HG03175 (cell line): Measurements from ENCODE around the gene ZNF503.
A peak's percentile ranks its signal among the peaks of the same experiment; 100 is the strongest.
"Not testable (repeated sequence)": the region's sequence is repeated elsewhere in the genome, so short reads cannot be mapped to it uniquely, and the experiment has no call there.

Experiments
- ATAC-seq: cut with Tn5 transposase; IDR thresholded peaks from one replicate; pipeline ENCODE4 v1.9.1; 2021; ENCODE audit warnings: mild to moderate bottlenecking, moderate library complexity; ENCODE audit not compliant: unreplicated experiment

The ZNF503 gene

GRCh38 chr10:75395932-75396630 lies 5.5 kb downstream of the ZNF503 start:
- ATAC-seq = no peak

- ATAC-seq = no peak
Observed at GRCh38 chr10:75395066-75395931, 6.3 kb downstream of the ZNF503 start.

GRCh38 chr10:75394221-75394620 lies 7.3 kb downstream of the ZNF503 start:
- ATAC-seq = no peak

GRCh38 chr10:75392744-75393143 lies 8.8 kb downstream of the ZNF503 start:
- no peak for ATAC-seq

DNA sequence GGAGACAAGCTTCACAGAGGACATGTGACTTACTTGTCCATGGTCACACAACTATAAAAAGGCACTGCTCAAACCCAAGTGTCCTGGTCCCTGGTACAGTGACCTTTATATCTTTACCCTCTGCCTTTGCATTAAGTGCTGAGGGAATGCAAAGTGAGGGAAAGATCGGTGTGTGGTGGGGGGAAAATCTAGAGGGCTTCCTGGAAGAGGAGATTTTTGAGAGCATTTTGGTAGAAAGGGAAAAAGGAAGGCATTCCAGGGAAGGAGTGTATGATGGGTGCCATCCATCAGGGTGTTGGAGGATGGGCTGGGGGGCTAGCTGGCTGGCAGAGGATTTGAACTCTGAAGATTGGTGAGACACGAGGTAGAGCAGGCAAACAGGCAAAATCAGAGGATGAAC lies 9.3 kb downstream of the ZNF503 start:
- ATAC-seq = no peak

- ATAC-seq = no peak
Observed at GRCh38 chr10:75390178-75390577, 11.4 kb downstream of the ZNF503 start.

GRCh38 chr10:75388082-75388481 lies 13.5 kb downstream of the ZNF503 start:
- ATAC-seq = no peak

DNA sequence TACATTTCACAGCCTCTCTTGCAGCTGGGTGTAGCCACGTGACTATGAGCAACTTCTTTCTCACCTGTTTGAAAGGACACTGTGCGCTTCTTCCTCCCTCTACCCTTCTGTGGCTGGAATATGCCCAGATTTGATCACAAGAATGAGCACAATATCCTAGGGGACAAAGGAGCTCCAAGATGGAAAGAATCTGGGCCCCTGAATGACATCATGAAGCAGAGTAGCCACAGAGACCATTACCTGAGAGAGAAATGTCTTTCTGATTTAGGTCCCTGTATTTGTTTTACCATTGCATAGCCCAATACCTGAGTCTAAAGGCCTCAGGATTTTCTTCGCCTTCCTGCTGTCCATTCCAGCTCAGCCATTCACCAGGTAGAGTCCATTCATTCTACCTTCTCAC lies 15.4 kb downstream of the ZNF503 start:
- no peak for ATAC-seq

DNA sequence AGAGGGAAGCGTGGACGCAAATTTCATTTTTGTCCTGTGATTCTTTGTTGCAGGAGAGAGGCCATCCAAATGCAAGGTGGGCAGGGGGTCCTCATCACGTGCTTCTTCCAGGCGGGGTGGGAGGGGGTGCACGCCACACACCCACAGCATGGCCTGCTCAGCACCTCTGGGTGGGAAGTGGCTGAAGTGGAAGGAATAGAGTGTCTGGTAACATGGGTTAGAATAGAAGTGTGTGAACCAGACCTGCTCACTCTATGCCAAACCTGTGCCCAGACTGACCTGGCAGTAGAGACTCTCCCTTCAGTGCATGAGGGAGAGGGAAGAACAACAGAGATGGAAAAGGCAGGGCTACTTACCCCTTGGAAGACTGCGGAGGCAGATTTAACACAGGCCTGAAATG lies 21.7 kb downstream of the ZNF503 start:
- no peak for ATAC-seq

DNA sequence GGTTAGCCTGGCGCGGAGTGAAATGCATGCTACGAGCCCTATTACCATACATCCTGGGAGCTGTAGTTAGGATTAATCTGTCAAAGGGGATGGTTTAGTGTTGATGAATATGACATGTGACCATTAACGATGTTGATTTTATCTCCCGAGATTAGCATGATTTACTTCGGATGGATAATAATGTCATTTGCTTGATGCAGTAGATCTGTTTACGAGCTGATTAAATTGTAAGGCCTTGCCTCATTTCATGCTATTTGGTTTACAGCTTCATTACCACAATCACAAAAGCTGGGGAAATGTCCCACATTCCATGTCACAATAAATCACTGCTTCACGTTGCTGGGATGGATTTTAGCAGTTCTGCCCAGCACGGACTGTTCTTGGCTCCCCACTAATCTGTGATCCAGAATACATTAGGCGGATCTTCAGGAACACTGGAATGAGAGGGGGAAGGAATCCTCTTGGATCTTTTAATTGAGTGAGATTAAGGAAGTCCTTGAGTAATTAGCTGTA lies 22.3 kb downstream of the ZNF503 start:
- ATAC-seq = no peak

DNA sequence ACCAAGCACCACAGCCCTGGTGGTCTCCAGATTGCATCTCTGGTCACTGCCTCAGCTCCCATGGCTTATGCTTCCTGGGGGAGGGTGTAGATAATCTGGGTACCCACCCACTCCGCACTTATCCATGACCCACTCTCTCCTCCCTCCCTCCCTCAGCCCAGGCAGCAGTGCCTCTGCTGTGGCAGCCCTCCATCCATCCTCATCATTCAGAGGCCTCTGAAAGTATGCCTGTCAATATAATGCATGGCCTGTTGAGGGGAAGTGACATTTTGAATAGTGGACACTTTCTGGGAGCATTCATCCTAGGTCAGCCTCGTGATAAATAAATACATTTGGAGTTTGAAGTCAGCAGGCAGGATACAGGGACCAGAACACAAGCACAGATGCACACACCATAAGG lies 23.2 kb downstream of the ZNF503 start:
- no peak for ATAC-seq

GRCh38 chr10:75377869-75378268 lies 23.7 kb downstream of the ZNF503 start:
- no peak for ATAC-seq

DNA sequence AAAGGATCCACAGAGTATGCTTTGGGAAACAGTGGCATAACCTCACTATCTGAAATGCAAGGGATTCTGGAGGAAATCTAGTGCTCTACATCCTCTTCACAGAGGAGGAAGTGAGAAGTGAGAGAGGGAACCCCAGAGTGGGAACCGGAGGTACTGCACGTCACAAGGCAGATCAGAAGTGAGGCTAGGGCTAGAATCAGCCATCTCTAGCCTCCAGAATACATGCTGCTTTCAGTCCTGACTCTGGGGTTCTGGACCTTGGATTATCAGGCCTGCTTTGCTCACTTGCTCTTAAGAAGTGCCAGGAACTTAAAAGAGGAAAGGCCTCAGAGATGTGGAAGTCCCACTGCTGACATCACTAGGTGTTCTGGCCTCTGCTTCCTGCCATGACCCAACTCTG lies 25.7 kb downstream of the ZNF503 start:
- ATAC-seq = peak; percentile 95

DNA sequence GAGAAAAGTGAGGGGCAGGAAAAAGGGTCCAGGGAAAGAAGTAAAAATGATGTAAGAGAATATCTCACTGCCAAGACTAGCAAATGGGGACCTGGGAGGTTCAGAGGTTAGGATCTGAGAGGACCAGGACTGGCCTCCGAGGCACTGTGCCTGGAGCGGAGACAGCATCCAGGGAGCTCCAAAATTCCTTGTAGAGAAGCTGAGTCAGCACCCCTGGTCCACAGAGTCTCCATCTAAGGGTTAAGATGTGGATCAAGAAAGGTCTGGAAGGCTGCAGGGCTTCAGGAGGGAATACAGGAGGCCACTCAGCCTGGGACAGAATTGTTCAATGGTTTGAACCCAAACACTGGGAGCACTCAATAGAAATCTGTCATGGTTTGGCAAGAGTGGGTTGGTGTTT lies 30.6 kb downstream of the ZNF503 start:
- no peak for ATAC-seq

DNA sequence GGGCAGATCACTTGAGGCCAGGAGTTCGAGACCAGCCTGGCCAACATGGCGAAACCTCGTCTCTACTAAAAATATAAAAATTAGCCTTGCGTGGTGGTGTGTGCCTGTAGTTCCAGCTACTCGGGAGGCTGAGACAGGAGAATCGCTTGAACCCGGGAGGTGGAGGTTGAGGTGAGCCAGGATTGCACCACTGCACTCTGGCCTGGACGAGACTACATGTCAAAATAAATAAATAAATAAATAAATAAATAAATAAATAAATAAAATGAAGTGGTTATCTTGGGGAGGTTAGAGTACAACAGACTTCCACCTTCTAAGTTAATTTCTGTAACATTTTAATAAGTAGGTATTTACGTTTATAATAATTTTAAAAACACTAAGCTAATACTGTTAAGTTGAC lies 31.7 kb downstream of the ZNF503 start:
- ATAC-seq = not testable (repeated sequence)

- no peak for ATAC-seq
Observed at GRCh38 chr10:75367901-75368300, 33.7 kb downstream of the ZNF503 start.

GRCh38 chr10:75367021-75367487 lies 34.5 kb downstream of the ZNF503 start:
- no peak for ATAC-seq

DNA sequence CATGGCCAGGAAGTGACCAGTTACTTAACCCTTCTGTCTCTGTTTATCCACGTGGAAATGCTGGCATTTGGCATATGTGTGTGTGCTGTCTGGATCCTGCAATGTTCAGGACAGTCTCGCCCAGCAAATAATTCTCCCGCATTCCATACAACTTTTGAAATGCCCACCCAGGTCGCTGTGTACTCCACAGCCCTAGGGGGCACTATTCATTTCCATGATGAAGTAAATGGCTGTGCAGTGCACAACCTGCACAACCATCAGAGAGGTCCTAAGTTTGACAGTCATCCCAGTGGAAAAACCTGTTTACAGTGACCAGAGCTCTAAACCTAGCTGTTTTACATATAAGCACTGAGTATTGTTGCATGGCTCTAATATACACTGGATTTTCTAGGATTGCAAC lies 38.1 kb downstream of the ZNF503 start:
- no peak for ATAC-seq

DNA sequence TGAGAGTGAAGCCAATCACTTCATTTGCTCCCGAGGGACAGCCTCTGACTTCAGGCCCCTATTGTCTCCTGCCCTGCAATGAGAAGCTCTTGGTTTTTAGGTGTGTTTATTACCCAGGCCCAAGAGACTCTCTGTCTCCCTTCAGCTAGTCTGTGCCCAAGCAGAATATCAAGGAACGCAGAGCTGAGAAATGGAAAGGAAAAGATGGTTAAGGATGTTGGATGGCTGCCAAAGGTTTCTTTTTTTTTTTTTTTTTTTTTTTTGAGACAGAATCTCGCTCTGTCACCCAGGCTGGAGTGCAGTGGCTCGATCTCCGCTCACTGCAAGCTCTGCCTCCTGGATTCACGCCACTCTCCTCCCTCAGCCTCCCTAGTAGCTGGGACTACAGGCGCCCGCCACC lies 41.7 kb downstream of the ZNF503 start:
- not testable (repeated sequence) for ATAC-seq

DNA sequence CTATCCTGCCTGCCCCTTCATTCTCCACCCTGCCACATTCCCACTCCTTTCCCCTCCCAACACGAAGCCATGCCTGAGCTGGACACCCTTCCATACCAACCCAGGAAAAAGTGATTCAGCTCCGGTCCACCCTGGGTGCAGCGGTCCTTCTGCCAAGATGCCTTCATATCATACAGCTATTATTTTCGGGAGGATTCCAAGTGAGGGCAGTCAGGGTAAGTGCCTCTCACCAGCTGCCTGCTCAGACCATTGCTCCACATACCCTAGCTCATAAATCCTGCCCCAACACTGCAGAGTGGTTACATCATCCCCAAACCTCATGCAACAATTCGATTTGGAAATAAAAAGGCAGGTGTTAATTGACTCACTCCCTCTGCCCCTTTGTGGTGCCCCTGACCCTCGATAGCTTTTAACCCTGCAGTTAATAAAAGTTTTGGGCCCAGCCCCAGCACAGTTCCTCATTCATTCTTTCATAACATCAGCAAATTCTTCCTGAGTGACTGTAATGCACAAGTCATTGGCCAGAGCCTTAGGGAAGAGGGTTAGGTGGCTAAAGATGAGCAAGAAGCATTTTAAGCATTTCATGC lies 42.6 kb downstream of the ZNF503 start:
- ATAC-seq = no peak

DNA sequence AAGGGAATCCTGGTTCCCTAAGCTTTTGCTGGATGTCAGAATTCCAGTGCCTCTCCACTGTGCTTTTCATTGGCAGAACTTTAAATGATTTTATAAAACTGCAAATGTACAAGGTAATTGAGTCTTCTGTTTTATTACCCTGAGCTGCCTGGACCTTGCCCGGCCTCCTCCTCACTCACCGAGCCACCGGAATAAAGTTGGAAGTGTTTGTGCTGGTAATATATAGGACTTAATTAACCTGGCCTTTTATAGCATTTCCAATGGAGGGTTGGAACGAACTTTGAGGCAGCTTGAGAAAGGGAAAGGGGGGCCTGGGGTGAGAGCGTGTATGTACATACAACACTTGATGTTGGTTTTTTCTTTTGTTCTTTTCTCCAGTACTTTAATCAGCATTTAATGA lies 43.4 kb downstream of the ZNF503 start:
- no peak for ATAC-seq

DNA sequence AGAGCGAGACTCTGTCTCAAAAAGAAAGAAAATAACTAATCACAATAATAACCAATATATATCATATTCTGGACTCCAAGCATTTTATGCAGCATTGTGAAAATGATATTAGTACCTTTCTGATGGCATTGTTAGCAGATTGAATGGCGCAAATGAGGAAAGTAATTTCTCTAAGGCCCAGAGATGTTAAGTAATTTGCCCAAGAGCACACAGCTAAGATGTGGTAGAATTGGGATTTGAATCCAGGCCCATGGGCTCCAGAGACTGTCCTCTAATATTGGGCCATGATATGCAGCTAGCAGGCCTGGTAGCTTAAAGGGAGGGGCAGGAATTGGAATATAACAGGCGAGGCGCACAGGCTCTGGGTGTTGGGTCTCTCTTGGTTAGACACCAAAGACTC lies 44.1 kb downstream of the ZNF503 start:
- no peak for ATAC-seq
